ES-I3 (cell line): Measurements from ENCODE around the gene MATN1.

ENCODE experiments used
- H3K36me3 ChIP-seq: 2 replicates; pipeline ENCODE4 v1.6.1; 2013; ENCODE audit warnings: mild to moderate bottlenecking, low read length, control low read depth, moderate library complexity; ENCODE audit not compliant: insufficient read depth
- H3K4me1 ChIP-seq: 2 replicates; pipeline ENCODE4 v1.6.1; 2013; ENCODE audit warnings: mild to moderate bottlenecking, control low read depth, low read length; ENCODE audit not compliant: insufficient read depth
- H3K9ac ChIP-seq: 2 replicates; pipeline ENCODE4 v1.6.1; 2013; ENCODE audit warnings: low read depth, mild to moderate bottlenecking, low read length, moderate library complexity
- H3K9me3 ChIP-seq: 2 replicates; pipeline ENCODE4 v1.6.1; 2013; ENCODE audit warnings: mild to moderate bottlenecking, low read length, moderate library complexity; ENCODE audit not compliant: control insufficient read depth, insufficient read depth

MATN1 gene

GRCh38 chr1:30743584-30744059 lies 20.2 kb upstream of the MATN1 start:
- H3K4me1 ChIP-seq = peaks cover 31% of the 10 kb centered on the region; the same call in 1 of the 2 replicates
- no peaks in the 10 kb centered on the region for H3K9me3 ChIP-seq
- H3K9ac ChIP-seq = no peak overlapping the region
- no peaks in the 10 kb centered on the region for H3K36me3 ChIP-seq

GRCh38 chr1:30742963-30743559 lies 19.7 kb upstream of the MATN1 start:
- H3K4me1 ChIP-seq = peaks cover 27% of the 10 kb centered on the region; the same call in 1 of the 2 replicates
- H3K36me3 ChIP-seq = no peaks in the 10 kb centered on the region
- no peak overlapping the region for H3K9ac ChIP-seq
- H3K9me3 ChIP-seq = no peaks in the 10 kb centered on the region

GRCh38 chr1:30742300-30742962 lies 19.0 kb upstream of the MATN1 start:
- Histone ChIP-seq H3K9ac (no peak overlapping the region), H3K36me3 (no peaks in the 10 kb centered on the region), H3K9me3 (no peaks in the 10 kb centered on the region), H3K4me1 (peaks cover 21% of the 10 kb centered on the region; the same call in 1 of the 2 replicates)

GRCh38 chr1:30741239-30741894 lies 18.0 kb upstream of the MATN1 start:
- Histone ChIP-seq H3K9ac (no peak overlapping the region), H3K36me3 (no peaks in the 10 kb centered on the region), H3K9me3 (no peaks in the 10 kb centered on the region), H3K4me1 (peaks cover 17% of the 10 kb centered on the region; the same call in 1 of the 2 replicates)

- H3K4me1 ChIP-seq = peaks cover 17% of the 10 kb centered on the region; the same call in 1 of the 2 replicates
- no peak overlapping the region for H3K9ac ChIP-seq
- no peaks in the 10 kb centered on the region for H3K36me3 ChIP-seq
- H3K9me3 ChIP-seq = no peaks in the 10 kb centered on the region
These were observed 17.2 kb upstream of the MATN1 start for GRCh38 chr1:30740251-30741238.

- Histone ChIP-seq H3K9ac (no peak overlapping the region), H3K4me1 (peaks cover 17% of the 10 kb centered on the region; the same call in 1 of the 2 replicates), H3K36me3 (no peaks in the 10 kb centered on the region)
These were observed 16.2 kb upstream of the MATN1 start for GRCh38 chr1:30739601-30740000.

GRCh38 chr1:30738715-30739559 lies 15.6 kb upstream of the MATN1 start:
- Histone ChIP-seq H3K9ac (no peak overlapping the region), H3K4me1 (peaks cover 18% of the 10 kb centered on the region; the same call in 1 of the 2 replicates), H3K9me3 (no peaks in the 10 kb centered on the region), H3K36me3 (no peaks in the 10 kb centered on the region)

More at GRCh38 chr1:30739601-30740000, 16.2 kb upstream of the MATN1 start:
- H3K9me3 ChIP-seq = no peaks in the 10 kb centered on the region

- no peak overlapping the region for H3K9ac ChIP-seq
- no peaks in the 10 kb centered on the region for H3K9me3 ChIP-seq
- peaks cover 25% of the 10 kb centered on the region for H3K4me1 ChIP-seq
- H3K36me3 ChIP-seq = no peaks in the 10 kb centered on the region
These were observed 14.8 kb upstream of the MATN1 start for GRCh38 chr1:30738040-30738714.

GRCh38 chr1:30737357-30738039 lies 14.1 kb upstream of the MATN1 start:
- H3K9me3 ChIP-seq = no peaks in the 10 kb centered on the region
- H3K9ac ChIP-seq = no peak overlapping the region
- H3K36me3 ChIP-seq = no peaks in the 10 kb centered on the region
- peaks cover 32% of the 10 kb centered on the region for H3K4me1 ChIP-seq

- no peak overlapping the region for H3K9ac ChIP-seq
- H3K36me3 ChIP-seq = no peaks in the 10 kb centered on the region
- H3K4me1 ChIP-seq = peaks cover 24% of the 10 kb centered on the region
- H3K9me3 ChIP-seq = no peaks in the 10 kb centered on the region
These were observed 12.5 kb upstream of the MATN1 start for GRCh38 chr1:30735668-30736498.

GRCh38 chr1:30735124-30735523 lies 11.7 kb upstream of the MATN1 start:
- Histone ChIP-seq H3K9ac (no peak overlapping the region), H3K4me1 (peaks cover 18% of the 10 kb centered on the region), H3K9me3 (no peaks in the 10 kb centered on the region), H3K36me3 (no peaks in the 10 kb centered on the region)

GRCh38 chr1:30734580-30734979 lies 11.2 kb upstream of the MATN1 start:
- Histone ChIP-seq H3K4me1 (peaks cover 18% of the 10 kb centered on the region), H3K9me3 (no peaks in the 10 kb centered on the region), H3K36me3 (no peaks in the 10 kb centered on the region), H3K9ac (no peak overlapping the region)
